Endothelial cell of hepatic sinusoid (primary cell): ENCODE data around the gene ACSL3.
"Not testable (repeated sequence)": the region's sequence is repeated elsewhere in the genome, so short reads cannot be mapped to it uniquely, and the experiment has no call there.

Experiments used
- in situ Hi-C: cut with HindIII; loops from 2 replicates; pipeline ENCODE4 v1.10.0; 2017; ENCODE audit warnings: low sequenced_read_pairs

Gene ACSL3

DNA sequence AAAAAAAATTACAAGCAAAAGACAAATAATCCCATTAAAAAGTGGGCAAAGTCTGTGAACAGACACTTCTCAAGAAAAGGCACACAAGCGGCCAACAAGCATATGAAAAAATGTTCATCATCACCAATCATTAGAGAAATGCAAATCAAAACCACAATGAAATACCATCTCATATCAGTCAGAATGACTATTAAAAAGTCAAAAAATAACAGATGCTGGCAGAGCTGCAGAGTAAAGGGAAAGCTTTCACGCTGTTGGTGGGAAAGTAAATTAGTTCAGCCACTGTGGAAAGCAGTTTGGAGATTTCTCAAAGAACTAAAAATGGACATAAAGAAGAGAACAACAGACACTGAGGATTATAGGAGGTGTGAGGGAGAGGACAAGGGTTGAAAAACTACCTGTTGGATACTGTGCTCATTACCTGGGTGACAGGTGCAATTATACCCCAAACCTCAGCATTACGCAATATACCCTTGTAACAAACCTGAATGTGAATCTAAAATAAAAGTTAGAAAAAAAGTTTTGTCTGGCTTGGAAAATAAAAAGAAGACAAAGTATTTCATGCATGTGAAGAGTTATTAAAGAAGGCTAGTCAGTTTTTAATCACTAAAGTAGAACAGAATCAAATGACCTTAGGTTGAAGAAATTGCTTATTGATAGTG lies 8.7 kb upstream of the ACSL3 start:
- in situ Hi-C loops = no loop called here

- in situ Hi-C loops = no loop called here
Observed at GRCh38 chr2:222854773-222855700, 5.8 kb upstream of the ACSL3 start.

DNA sequence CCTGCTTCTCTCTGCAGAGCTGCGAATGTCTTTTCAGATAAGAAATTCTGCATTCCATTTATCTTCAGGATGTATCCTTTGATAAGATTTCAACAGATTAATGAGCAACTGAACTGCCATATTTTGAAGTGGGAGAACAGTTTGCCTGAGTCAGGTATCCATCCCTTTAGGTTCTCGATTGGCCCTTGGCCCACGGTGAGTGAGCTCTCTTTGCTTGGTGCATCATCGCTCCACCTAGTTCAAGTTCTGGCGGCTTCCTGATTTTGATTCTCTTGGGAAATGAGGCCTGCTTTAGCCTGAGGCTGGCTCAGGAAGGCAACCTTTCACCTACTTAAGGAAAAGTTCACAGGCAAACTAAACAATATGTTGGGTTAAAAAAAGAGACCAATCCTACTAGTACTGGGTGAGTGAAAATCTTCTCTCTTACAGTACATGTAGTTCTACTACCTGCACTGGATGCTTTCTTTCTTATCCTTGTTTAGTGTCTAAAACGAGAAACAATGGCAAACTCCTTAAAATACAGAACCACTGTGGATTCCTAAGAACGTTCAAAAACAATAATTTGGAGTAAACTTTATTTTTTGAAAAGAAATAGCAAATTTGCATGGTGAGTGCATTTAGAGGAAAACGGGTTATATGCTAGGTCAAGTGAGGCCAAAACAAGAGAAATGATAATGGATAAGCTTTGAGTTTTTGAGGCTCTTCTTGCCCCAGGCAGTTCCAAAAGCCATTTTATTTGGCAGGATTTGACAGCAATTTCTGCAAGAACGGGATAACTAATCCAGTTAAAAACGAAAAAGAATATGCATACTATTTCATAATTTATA lies 837 bp upstream of the ACSL3 start:
- in situ Hi-C loops = loop anchor here (5.0 kb wide), 3 partner anchors 47 to 98 kb away; no protein-coding TSS in a partner anchor

GRCh38 chr2:222861411-222862105 lies 722 bp downstream of the ACSL3 start:
- in situ Hi-C loops = loop anchor here (5.0 kb wide), 3 partner anchors 46 to 99 kb away; no protein-coding TSS in a partner anchor

GRCh38 chr2:222862106-222862908 lies 1.5 kb downstream of the ACSL3 start:
- in situ Hi-C loops = loop anchor here (5.0 kb wide), 3 partner anchors 45 to 100 kb away; no protein-coding TSS in a partner anchor

DNA sequence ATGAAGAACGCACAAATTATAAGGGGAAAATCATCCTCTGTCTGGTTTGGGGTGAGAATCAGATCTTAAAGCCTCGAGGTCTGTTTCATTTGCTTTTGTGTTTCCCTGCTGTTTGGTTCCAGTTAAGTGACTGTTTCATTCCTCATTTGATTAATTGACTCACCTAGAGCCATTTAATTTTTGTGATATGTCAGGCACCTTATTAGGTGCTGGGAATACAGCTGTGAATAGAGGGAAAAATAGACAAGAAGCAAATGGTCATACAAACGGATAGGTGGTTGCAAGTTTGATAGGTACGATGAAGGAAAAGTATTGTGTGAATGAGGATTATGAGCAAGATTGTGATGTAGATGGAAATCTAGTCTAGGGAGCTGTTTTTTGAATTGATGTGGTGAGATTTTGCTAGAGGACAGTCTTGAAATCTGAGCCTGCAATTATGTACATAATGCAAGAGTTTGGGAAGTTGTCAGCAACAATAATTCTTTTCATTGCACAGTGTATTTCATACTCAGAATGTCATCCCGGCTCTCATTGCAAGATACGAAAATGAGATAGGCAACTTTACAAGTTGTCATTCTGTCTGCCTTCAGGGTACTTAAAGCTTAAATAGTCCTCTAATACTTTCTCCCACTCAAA lies 2.2 kb downstream of the ACSL3 start:
- in situ Hi-C loops = loop anchor here (5.0 kb wide), 3 partner anchors 44 to 101 kb away; no protein-coding TSS in a partner anchor

GRCh38 chr2:222864296-222864695 lies 3.5 kb downstream of the ACSL3 start:
- in situ Hi-C loops = loop anchor here (5.0 kb wide), 3 partner anchors 43 to 102 kb away; no protein-coding TSS in a partner anchor

- in situ Hi-C loops = no loop called here
Observed at GRCh38 chr2:222865301-222865700, 4.5 kb downstream of the ACSL3 start.

DNA sequence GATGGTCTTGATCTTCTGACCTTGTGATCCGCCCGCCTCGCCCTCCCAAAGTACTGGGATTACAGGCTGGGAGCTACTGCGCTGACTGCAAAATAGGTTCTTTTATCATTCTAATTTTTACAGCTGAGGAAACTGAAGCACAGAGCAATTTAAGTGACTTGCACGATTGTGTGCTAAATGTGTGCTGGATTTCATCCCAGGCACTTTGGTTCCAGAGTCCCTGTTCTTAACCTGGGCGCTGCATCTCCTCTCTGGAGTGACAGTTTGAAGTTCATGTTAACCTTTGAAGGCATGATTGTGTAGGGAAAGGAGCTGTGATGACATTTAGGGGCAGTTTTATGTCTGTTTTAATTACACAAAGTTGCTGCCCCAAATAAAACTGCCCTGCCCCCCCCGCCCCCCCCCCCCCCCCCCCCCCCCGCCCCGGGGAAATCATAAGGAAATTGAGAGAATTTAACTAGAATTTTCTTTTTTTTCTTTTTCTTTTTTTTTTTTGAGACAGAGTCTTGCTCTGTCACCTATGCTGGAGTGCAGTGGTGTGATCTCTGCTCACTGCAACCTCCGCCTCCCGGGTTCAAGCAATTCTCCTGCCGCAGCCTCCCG lies 5.6 kb downstream of the ACSL3 start:
- in situ Hi-C loops = no loop called here

- in situ Hi-C loops = not testable (repeated sequence)
Observed at GRCh38 chr2:222868560-222869251, 7.9 kb downstream of the ACSL3 start.

GRCh38 chr2:222869252-222869560 lies 8.4 kb downstream of the ACSL3 start:
- in situ Hi-C loops = no loop called here

- in situ Hi-C loops = no loop called here
Observed at GRCh38 chr2:222871291-222871690, 10.5 kb downstream of the ACSL3 start.

DNA sequence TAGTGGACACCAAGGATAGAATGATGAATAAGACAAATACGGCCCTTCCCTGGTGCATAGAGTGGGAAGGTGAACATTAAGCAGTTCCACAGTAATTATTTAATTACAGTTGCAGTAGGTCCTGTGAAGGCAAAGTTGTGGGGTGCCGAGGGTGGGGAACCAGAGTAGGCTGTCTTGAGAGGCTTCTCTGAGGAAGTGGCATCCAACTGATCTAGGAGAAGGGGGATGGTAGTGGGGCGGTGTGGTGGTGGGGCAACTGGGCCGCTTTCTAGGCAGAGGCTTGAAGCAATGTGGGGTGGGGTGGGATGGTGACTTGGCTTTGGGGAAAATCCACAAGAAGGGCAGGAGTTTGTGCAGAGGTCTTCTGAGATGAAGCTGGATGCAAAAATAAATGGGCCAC lies 11.7 kb downstream of the ACSL3 start:
- in situ Hi-C loops = no loop called here

DNA sequence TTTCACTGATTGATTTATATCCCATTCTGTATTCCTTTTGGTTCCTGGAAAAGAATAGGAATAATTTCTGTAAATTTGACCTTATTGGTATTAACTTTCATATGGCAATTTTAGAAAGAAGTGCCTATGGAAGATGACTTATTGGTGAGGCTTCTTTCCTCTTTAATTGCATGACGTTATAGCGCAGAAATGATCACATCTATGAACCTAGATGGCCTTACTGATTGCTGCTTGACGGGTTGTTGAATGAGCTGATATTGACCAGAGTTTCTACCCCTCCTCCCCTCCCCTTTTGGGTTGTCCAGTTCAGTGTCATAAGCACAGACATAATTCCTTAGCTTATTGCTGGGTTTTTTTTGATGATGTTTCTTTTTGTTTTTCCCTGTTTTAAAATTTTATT lies 14.6 kb downstream of the ACSL3 start:
- in situ Hi-C loops = no loop called here

DNA sequence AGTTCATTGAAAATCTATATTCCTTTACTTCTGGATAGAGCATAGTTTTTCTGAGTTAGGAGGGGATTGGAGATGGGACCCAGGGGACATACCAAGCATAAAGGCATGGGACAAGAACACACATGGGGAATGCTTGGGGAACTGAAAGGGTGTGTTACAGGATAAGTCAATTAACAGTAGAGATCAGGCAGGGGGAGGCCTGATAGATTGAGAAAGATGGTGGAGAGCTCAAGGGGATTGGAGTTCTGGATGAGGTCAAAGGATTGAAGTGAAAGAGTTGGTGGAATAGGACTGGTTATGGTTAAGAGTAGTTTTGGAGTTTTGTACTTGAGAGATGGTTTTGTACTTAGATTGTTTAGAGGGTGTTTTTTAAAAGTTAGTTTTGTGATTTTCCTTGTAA lies 16.1 kb downstream of the ACSL3 start:
- in situ Hi-C loops = no loop called here

- in situ Hi-C loops = no loop called here
Observed at GRCh38 chr2:222877556-222878300, 16.9 kb downstream of the ACSL3 start.

DNA sequence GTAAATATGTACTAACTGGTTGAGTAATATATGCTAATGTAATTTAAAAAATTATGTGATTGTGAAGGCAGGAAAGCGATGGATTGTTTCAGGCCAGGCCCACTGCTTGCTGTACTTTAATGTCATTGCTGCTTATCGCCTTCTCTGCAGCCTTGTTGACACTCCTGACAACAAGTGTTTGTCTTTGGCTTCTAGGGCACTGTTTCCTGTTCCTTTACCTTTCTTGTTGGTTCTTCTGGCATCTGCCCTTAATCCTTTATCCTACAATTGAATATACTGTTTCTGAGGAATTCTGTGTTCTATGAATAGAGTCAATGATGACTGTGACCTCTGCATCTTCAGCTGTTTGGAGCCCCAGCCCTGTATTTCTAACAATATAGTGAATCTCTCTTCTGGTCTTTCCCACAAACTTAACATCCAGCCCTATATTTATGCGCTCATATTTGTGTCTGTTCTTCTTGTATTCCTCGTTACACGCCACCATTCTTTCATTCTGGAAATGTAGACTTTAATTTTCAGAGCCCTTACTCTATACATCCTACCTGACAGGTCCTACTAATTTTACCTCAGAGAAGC lies 17.6 kb downstream of the ACSL3 start:
- in situ Hi-C loops = no loop called here
